SK-N-MC (cell line): Measurements from ENCODE around the gene CCR6.

ENCODE experiments used
- DNase-seq: peaks from one replicate; pipeline ENCODE4 v3.0.0-alpha.2; 2011; ENCODE audit warnings: low read depth, low spot score
- H3K27ac ChIP-seq: fragments of 200-600 bp; sonication (generic); 2 replicates; pipeline ENCODE4 v1.5.1; 2016; ENCODE audit warnings: mixed run types
- H3K36me3 ChIP-seq: fragments of 200-600 bp; sonication (generic); 2 replicates; pipeline ENCODE4 v1.6.1; 2017; ENCODE audit warnings: antibody characterized with exemption, low read length, mixed read lengths; ENCODE audit not compliant: insufficient read depth
- H3K4me3 ChIP-seq: fragments of 200-600 bp; sonication (generic); 2 replicates; pipeline ENCODE4 v1.5.1; 2016
- H3K9ac ChIP-seq: fragments of 200-600 bp; sonication (generic); 2 replicates; pipeline ENCODE4 v1.8.0; 2017; ENCODE audit warnings: mixed run types, mixed read lengths; ENCODE audit not compliant: insufficient read length
- H3K9me3 ChIP-seq: fragments of 200-600 bp; sonication (generic); 2 replicates; pipeline ENCODE4 v1.6.1; 2017; ENCODE audit warnings: low read depth, mild to moderate bottlenecking, antibody characterized with exemption, low read length, moderate library complexity, mixed read lengths
- EZH2 ChIP-seq: fragments of 200-600 bp; sonication (generic); IDR thresholded peaks from one replicate; pipeline ENCODE4 v1.6.1; 2017; ENCODE audit warnings: antibody characterized with exemption
- FOXP2 ChIP-seq: optimal IDR thresholded peaks from 2 replicates; pipeline ENCODE3; 2011; ENCODE audit warnings: mild to moderate bottlenecking, moderate library complexity; ENCODE audit not compliant: insufficient read depth; ENCODE audit errors: extremely low read length, control extremely low read depth
- POLR2AphosphoS5 ChIP-seq: IDR thresholded peaks from 2 replicates; pipeline ENCODE4 v1.6.1; 2012; ENCODE audit warnings: mild to moderate bottlenecking, low read depth, low read length, borderline replicate concordance

The CCR6 gene

GRCh38 chr6:167096991-167097390, 25.9 kb upstream of the CCR6 start:
- H3K9ac ChIP-seq = no peak overlapping the region
- no peak for TF ChIP-seq EZH2
- H3K27ac ChIP-seq = no peak overlapping the region
- no peak for DNase-seq
- H3K36me3 ChIP-seq = no peaks in the 10 kb centered on the region
- H3K4me3 ChIP-seq = no peak overlapping the region
- H3K9me3 ChIP-seq = no peaks in the 10 kb centered on the region

- no peak for DNase-seq
- no peak for TF ChIP-seq EZH2
- no peak for TF ChIP-seq FOXP2
- no peak for TF ChIP-seq POLR2AphosphoS5
- no peaks in the 10 kb centered on the region for H3K36me3 ChIP-seq
- H3K9ac ChIP-seq = no peak overlapping the region
- H3K9me3 ChIP-seq = no peaks in the 10 kb centered on the region
- H3K27ac ChIP-seq = no peak overlapping the region
- no peak overlapping the region for H3K4me3 ChIP-seq
Measured at GRCh38 chr6:167097770-167098169, 25.1 kb upstream of the CCR6 start.

GRCh38 chr6:167098825-167099225, 24.1 kb upstream of the CCR6 start:
- DNase-seq = no peak
- Histone ChIP-seq H3K9ac (no peak overlapping the region), H3K4me3 (no peak overlapping the region), H3K9me3 (no peaks in the 10 kb centered on the region), H3K27ac (no peak overlapping the region), H3K36me3 (no peaks in the 10 kb centered on the region)
- TF ChIP-seq POLR2AphosphoS5 = no peak
- no peak for TF ChIP-seq FOXP2
- no peak for TF ChIP-seq EZH2

GRCh38 chr6:167099707-167100106, 23.2 kb upstream of the CCR6 start:
- H3K36me3 ChIP-seq = no peaks in the 10 kb centered on the region
- H3K9ac ChIP-seq = no peak overlapping the region
- no peak overlapping the region for H3K4me3 ChIP-seq
- no peak for DNase-seq
- no peak for TF ChIP-seq POLR2AphosphoS5
- no peak for TF ChIP-seq EZH2
- TF ChIP-seq FOXP2 = no peak
- H3K9me3 ChIP-seq = no peaks in the 10 kb centered on the region
- no peak overlapping the region for H3K27ac ChIP-seq

GRCh38 chr6:167100241-167100674, 22.6 kb upstream of the CCR6 start:
- Histone ChIP-seq H3K36me3 (no peaks in the 10 kb centered on the region), H3K9ac (no peak overlapping the region), H3K27ac (no peak overlapping the region), H3K4me3 (no peak overlapping the region), H3K9me3 (no peaks in the 10 kb centered on the region)
- no peak for TF ChIP-seq POLR2AphosphoS5
- no peak for TF ChIP-seq EZH2
- no peak for TF ChIP-seq FOXP2
- no peak for DNase-seq

- Histone ChIP-seq H3K4me3 (no peak overlapping the region), H3K27ac (no peak overlapping the region), H3K9me3 (no peaks in the 10 kb centered on the region), H3K9ac (no peak overlapping the region), H3K36me3 (no peaks in the 10 kb centered on the region)
- TF ChIP-seq POLR2AphosphoS5 (no peak), FOXP2 (no peak), EZH2 (no peak)
- no peak for DNase-seq
Measured at GRCh38 chr6:167102318-167102717, 20.6 kb upstream of the CCR6 start.

GRCh38 chr6:167103041-167103891, 19.6 kb upstream of the CCR6 start:
- no peaks in the 10 kb centered on the region for H3K36me3 ChIP-seq
- no peaks in the 10 kb centered on the region for H3K9me3 ChIP-seq
- no peak overlapping the region for H3K4me3 ChIP-seq
- TF ChIP-seq POLR2AphosphoS5 (no peak), FOXP2 (no peak), EZH2 (no peak)
- no peak overlapping the region for H3K9ac ChIP-seq
- H3K27ac ChIP-seq = no peak overlapping the region
- DNase-seq = no peak

GRCh38 chr6:167104388-167104787, 18.5 kb upstream of the CCR6 start:
- H3K4me3 ChIP-seq = no peak overlapping the region
- H3K36me3 ChIP-seq = no peaks in the 10 kb centered on the region
- H3K9ac ChIP-seq = no peak overlapping the region
- no peak for DNase-seq
- no peaks in the 10 kb centered on the region for H3K9me3 ChIP-seq
- no peak for TF ChIP-seq POLR2AphosphoS5
- TF ChIP-seq EZH2 = no peak
- TF ChIP-seq FOXP2 = no peak
- H3K27ac ChIP-seq = no peak overlapping the region

- DNase-seq = no peak
- no peak for TF ChIP-seq FOXP2
- no peak for TF ChIP-seq EZH2
- no peak for TF ChIP-seq POLR2AphosphoS5
- H3K36me3 ChIP-seq = no peaks in the 10 kb centered on the region
- H3K9me3 ChIP-seq = no peaks in the 10 kb centered on the region
- H3K4me3 ChIP-seq = no peak overlapping the region
- no peak overlapping the region for H3K27ac ChIP-seq
- H3K9ac ChIP-seq = no peak overlapping the region
Measured at GRCh38 chr6:167105060-167105459, 17.8 kb upstream of the CCR6 start.
